ENCODE measurements around the gene AHNAK.

Gene AHNAK

GRCh38 chr11:62496676-62497075 lies 49.9 kb downstream of the AHNAK start:
- H3K27ac ChIP-seq (replicated peaks), result no peak overlapping the region
- no peak overlapping the region for H3K4me3 ChIP-seq (replicated peaks; ENCODE audit: insufficient read depth, low read length)
- TF ChIP-seq CTCF (IDR thresholded peaks at IDR 0.05; ENCODE audit: insufficient read depth, low read length) (no peak), POLR2AphosphoS5 (IDR thresholded peaks at IDR 0.05; ENCODE audit: low read depth) (no peak), REST (IDR thresholded peaks at IDR 0.05; ENCODE audit: insufficient replicate concordance, low read depth) (no peak), SPI1 (IDR thresholded peaks at IDR 0.05; ENCODE audit: borderline replicate concordance, low read depth) (no peak), GABPA (IDR thresholded peaks at IDR 0.05; ENCODE audit: low read depth) (no peak)
- no peak for DNase-seq (ENCODE audit: low read depth in 1 of 2, low spot score in 1 of 2)
- no peaks in the 10 kb centered on the region for H3K27me3 ChIP-seq (ENCODE audit: insufficient read depth, poor library complexity, severe bottlenecking)

- H3K27ac ChIP-seq (replicated peaks), result no peak overlapping the region
- H3K4me3 ChIP-seq (replicated peaks; ENCODE audit: insufficient read depth, low read length), result no peak overlapping the region
- no peaks in the 10 kb centered on the region for H3K27me3 ChIP-seq (ENCODE audit: insufficient read depth, poor library complexity, severe bottlenecking)
- no peak for DNase-seq (ENCODE audit: low read depth in 1 of 2, low spot score in 1 of 2)
- no peak for TF ChIP-seq REST (IDR thresholded peaks at IDR 0.05; ENCODE audit: insufficient replicate concordance, low read depth)
- TF ChIP-seq POLR2AphosphoS5 (IDR thresholded peaks at IDR 0.05; ENCODE audit: low read depth), result no peak
- TF ChIP-seq SPI1 (IDR thresholded peaks at IDR 0.05; ENCODE audit: borderline replicate concordance, low read depth), result no peak
- no peak for TF ChIP-seq CTCF (IDR thresholded peaks at IDR 0.05; ENCODE audit: insufficient read depth, low read length)
- TF ChIP-seq GABPA (IDR thresholded peaks at IDR 0.05; ENCODE audit: low read depth), result no peak
Measured at GRCh38 chr11:62494246-62494645, 52.4 kb downstream of the AHNAK start.

GRCh38 chr11:62493801-62494200 lies 52.8 kb downstream of the AHNAK start:
- H3K27me3 ChIP-seq (ENCODE audit: insufficient read depth, poor library complexity, severe bottlenecking), result no peaks in the 10 kb centered on the region
- H3K4me3 ChIP-seq (replicated peaks; ENCODE audit: insufficient read depth, low read length), result no peak overlapping the region
- TF ChIP-seq POLR2AphosphoS5 (IDR thresholded peaks at IDR 0.05; ENCODE audit: low read depth), result no peak
- no peak for TF ChIP-seq SPI1 (IDR thresholded peaks at IDR 0.05; ENCODE audit: borderline replicate concordance, low read depth)
- TF ChIP-seq CTCF (IDR thresholded peaks at IDR 0.05; ENCODE audit: insufficient read depth, low read length), result no peak
- no peak for TF ChIP-seq GABPA (IDR thresholded peaks at IDR 0.05; ENCODE audit: low read depth)
- TF ChIP-seq REST (IDR thresholded peaks at IDR 0.05; ENCODE audit: insufficient replicate concordance, low read depth), result no peak
- H3K27ac ChIP-seq (replicated peaks), result no peak overlapping the region
- no peak for DNase-seq (ENCODE audit: low read depth in 1 of 2, low spot score in 1 of 2)
